Neural progenitor cell (in vitro differentiated cells): ENCODE measurements around the gene BRD1. TPM values are rescaled to one million over a fixed set of nuclear protein-coding genes. Genes with fewer than 3 reads are reported as not detected.
A peak's percentile ranks its signal among the peaks of the same experiment; 100 is the strongest.

Experiments used
- DNase-seq: peaks from one replicate; pipeline ENCODE4 v3.0.0-alpha.2; 2016; ENCODE audit warnings: low spot score
- H2AFZ ChIP-seq: fragments of 200-600 bp; sonication (generic); replicated peaks from 2 replicates; pipeline ENCODE4 v1.6.1; 2016; ENCODE audit warnings: antibody characterized with exemption
- H3F3A ChIP-seq: fragments of 200-600 bp; sonication (generic); 2 replicates; pipeline ENCODE4 v1.6.1; 2016; ENCODE audit warnings: antibody characterized with exemption, low read depth
- H3K27ac ChIP-seq: fragments of 200-600 bp; sonication (generic); 2 replicates; pipeline ENCODE4 v1.5.1; 2016; ENCODE audit warnings: mild to moderate bottlenecking
- H3K27me3 ChIP-seq: fragments of 200-600 bp; sonication (generic); 2 replicates; pipeline ENCODE4 v1.6.1; 2016; ENCODE audit warnings: mild to moderate bottlenecking, moderate library complexity
- H3K36me3 ChIP-seq: fragments of 200-600 bp; sonication (generic); 2 replicates; pipeline ENCODE4 v1.5.1; 2016
- H3K4me1 ChIP-seq: fragments of 200-600 bp; sonication (generic); 2 replicates; pipeline ENCODE4 v1.6.1; 2016; ENCODE audit warnings: mixed run types
- H3K4me2 ChIP-seq: fragments of 200-600 bp; sonication (generic); 2 replicates; pipeline ENCODE4 v1.6.1; 2016
- H3K4me3 ChIP-seq: fragments of 200-600 bp; sonication (generic); 2 replicates; pipeline ENCODE4 v1.5.1; 2016
- H3K79me2 ChIP-seq: fragments of 200-600 bp; sonication (generic); 2 replicates; pipeline ENCODE4 v1.6.1; 2016; ENCODE audit warnings: low read depth
- H3K9ac ChIP-seq: fragments of 200-600 bp; sonication (generic); 2 replicates; pipeline ENCODE4 v1.6.1; 2016
- H3K9me3 ChIP-seq: fragments of 200-600 bp; sonication (generic); 2 replicates; pipeline ENCODE4 v1.5.1; 2016; ENCODE audit warnings: low read depth
- H4K20me1 ChIP-seq: fragments of 200-600 bp; sonication (generic); 2 replicates; pipeline ENCODE4 v1.6.1; 2016; ENCODE audit warnings: low read depth
- H3K27ac Mint-ChIP-seq: 3 replicates; pipeline ENCODE4 v1.8.0; 2021; ENCODE audit warnings: mixed read lengths
- H3K27me3 Mint-ChIP-seq: 2 replicates; pipeline ENCODE4 v1.8.0; 2022; ENCODE audit warnings: low read depth, mild to moderate bottlenecking, inconsistent platforms, moderate library complexity, mixed read lengths; ENCODE audit not compliant: insufficient read depth
- H3K36me3 Mint-ChIP-seq: 3 replicates; pipeline ENCODE4 v1.8.0; 2021; ENCODE audit warnings: mixed read lengths
- H3K4me1 Mint-ChIP-seq: 3 replicates; pipeline ENCODE4 v1.8.0; 2021; ENCODE audit warnings: mixed read lengths
- H3K4me3 Mint-ChIP-seq: 3 replicates; pipeline ENCODE4 v1.8.0; 2021; ENCODE audit warnings: mild to moderate bottlenecking, moderate library complexity, mixed read lengths
- H3K9me3 Mint-ChIP-seq: 3 replicates; pipeline ENCODE4 v1.8.0; 2020; ENCODE audit warnings: mixed read lengths
- CTCF ChIP-seq: fragments of 200-600 bp; sonication (generic); IDR thresholded peaks from 2 replicates; pipeline ENCODE4 v1.5.1; 2017; ENCODE audit warnings: antibody characterized with exemption, mild to moderate bottlenecking
- EZH2 ChIP-seq: fragments of 200-600 bp; sonication (generic); IDR thresholded peaks from 2 replicates; pipeline ENCODE4 v1.6.1; 2017; ENCODE audit warnings: antibody characterized with exemption, mild to moderate bottlenecking, moderate library complexity
- EZH2phosphoT487 ChIP-seq: fragments of 200-600 bp; sonication (generic); IDR thresholded peaks from 2 replicates; pipeline ENCODE4 v1.6.1; 2017; ENCODE audit warnings: antibody characterized with exemption
- total RNA-seq: library from RNA; depleted of rRNA; stranded (reverse); fragments of >200 nt; gene quantifications from 2 replicates; pipeline ENCODE4 v1.2.3, GENCODE V29; 2015; ENCODE audit warnings: low replicate concordance

BRD1 gene
- total RNA-seq, 1 donor from 2014 or later = 31.2 TPM

GRCh38 chr22:49825944-49826602 is 1.6 kb downstream of the BRD1 start:
- Histone ChIP-seq H3K9me3 (peaks cover 7% of the 10 kb centered on the region), H3K79me2 (peaks cover 66% of the 10 kb centered on the region), H3K27ac (no peak overlapping the region), H2AFZ (no peak overlapping the region), H3K4me1 (peaks cover 11% of the 10 kb centered on the region), H3K9ac (peak overlapping the region; percentile 86), H3K4me2 (peak overlapping the region; percentile 98), H4K20me1 (peaks cover 59% of the 10 kb centered on the region), H3F3A (no peaks in the 10 kb centered on the region), H3K4me3 (peak overlapping the region; percentile 97), H3K36me3 (no peaks in the 10 kb centered on the region), H3K27me3 (no peaks in the 10 kb centered on the region)
- Mint-ChIP-seq H3K27me3 (peaks cover 11% of the 10 kb centered on the region), H3K9me3 (peaks cover 15% of the 10 kb centered on the region), H3K36me3 (peaks cover 29% of the 10 kb centered on the region), H3K4me3 (peak overlapping the region; percentile 91), H3K4me1 (peaks cover 26% of the 10 kb centered on the region), H3K27ac (peak overlapping the region; percentile 46)
- no peak for TF ChIP-seq CTCF
- TF ChIP-seq EZH2phosphoT487 = no peak
- no peak for TF ChIP-seq EZH2
- DNase-seq = no peak

- TF ChIP-seq EZH2 (no peak), CTCF (no peak), EZH2phosphoT487 (no peak)
Measured at GRCh38 chr22:49825436-49825835, 2.2 kb downstream of the BRD1 start.

GRCh38 chr22:49824936-49825335 is 2.7 kb downstream of the BRD1 start:
- Histone ChIP-seq H3K9me3 (peaks cover under 1% of the 10 kb centered on the region), H2AFZ (no peak overlapping the region), H3K27ac (no peak overlapping the region), H3K4me1 (peaks cover 11% of the 10 kb centered on the region), H3K4me2 (no peak overlapping the region), H3K4me3 (no peak overlapping the region), H3F3A (no peaks in the 10 kb centered on the region), H3K9ac (no peak overlapping the region), H3K79me2 (peaks cover 77% of the 10 kb centered on the region), H3K27me3 (no peaks in the 10 kb centered on the region), H3K36me3 (no peaks in the 10 kb centered on the region), H4K20me1 (peaks cover 70% of the 10 kb centered on the region)
- peaks cover 26% of the 10 kb centered on the region for H3K4me1 Mint-ChIP-seq
- peaks cover 11% of the 10 kb centered on the region for H3K27me3 Mint-ChIP-seq
- no peak overlapping the region for H3K27ac Mint-ChIP-seq
- no peak for TF ChIP-seq EZH2phosphoT487
- no peak for TF ChIP-seq EZH2
- TF ChIP-seq CTCF = no peak
- H3K4me3 Mint-ChIP-seq = peak overlapping the region; percentile 91
- peaks cover 7% of the 10 kb centered on the region for H3K9me3 Mint-ChIP-seq
- DNase-seq = no peak
- H3K36me3 Mint-ChIP-seq = peaks cover 38% of the 10 kb centered on the region

More at GRCh38 chr22:49825436-49825835, 2.2 kb downstream of the BRD1 start:
- Histone ChIP-seq H3K4me2 (peak overlapping the region; percentile 98), H3K36me3 (no peaks in the 10 kb centered on the region), H3K27me3 (no peaks in the 10 kb centered on the region), H3K4me1 (peaks cover 11% of the 10 kb centered on the region), H4K20me1 (peaks cover 65% of the 10 kb centered on the region), H3K4me3 (peak overlapping the region; percentile 4), H3K27ac (no peak overlapping the region), H3F3A (no peaks in the 10 kb centered on the region), H3K9ac (no peak overlapping the region), H2AFZ (no peak overlapping the region), H3K79me2 (peaks cover 72% of the 10 kb centered on the region), H3K9me3 (peaks cover 5% of the 10 kb centered on the region)
- peaks cover 10% of the 10 kb centered on the region for H3K9me3 Mint-ChIP-seq
- H3K4me3 Mint-ChIP-seq = peak overlapping the region; percentile 91
- peaks cover 35% of the 10 kb centered on the region for H3K36me3 Mint-ChIP-seq
- H3K27me3 Mint-ChIP-seq = peaks cover 11% of the 10 kb centered on the region
- no peak for DNase-seq
- H3K4me1 Mint-ChIP-seq = peaks cover 26% of the 10 kb centered on the region
- peak overlapping the region; percentile 14 for H3K27ac Mint-ChIP-seq
